Activated T-helper 1 cell treated with Interleukin-2 at 50 U/mL for 16 hours (primary cell): ENCODE data around the gene PVRIG.
"Not testable (repeated sequence)": the region's sequence is repeated elsewhere in the genome, so short reads cannot be mapped to it uniquely, and the experiment has no call there.

ENCODE experiments used
- DNase-seq: peaks from one replicate; pipeline ENCODE4 v3.0.0-alpha.2; 2020; ENCODE audit warnings: low read depth

The PVRIG gene

GRCh38 chr7:100195222-100195621, 24.5 kb upstream of the PVRIG start:
- DNase-seq: no peak

- not testable (repeated sequence) for DNase-seq
Measured at GRCh38 chr7:100195901-100196322, 23.8 kb upstream of the PVRIG start.

- DNase-seq: no peak
Measured at GRCh38 chr7:100198266-100198665, 21.5 kb upstream of the PVRIG start.

GRCh38 chr7:100200693-100201092, 19.1 kb upstream of the PVRIG start:
- DNase-seq: no peak

- DNase-seq: no peak
Measured at GRCh38 chr7:100204454-100204853, 15.3 kb upstream of the PVRIG start.

- DNase-seq: no peak
Measured at GRCh38 chr7:100208911-100209408, 10.8 kb upstream of the PVRIG start.

GRCh38 chr7:100209493-100209892, 10.3 kb upstream of the PVRIG start:
- no peak for DNase-seq

GRCh38 chr7:100210805-100211204, 8.9 kb upstream of the PVRIG start:
- no peak for DNase-seq

GRCh38 chr7:100211342-100211780, 8.4 kb upstream of the PVRIG start:
- DNase-seq: no peak

GRCh38 chr7:100212631-100213286, 7.0 kb upstream of the PVRIG start:
- DNase-seq: no peak

- DNase-seq: no peak
Measured at GRCh38 chr7:100213672-100214071, 6.1 kb upstream of the PVRIG start.

GRCh38 chr7:100214356-100214755, 5.4 kb upstream of the PVRIG start:
- DNase-seq: not testable (repeated sequence)

GRCh38 chr7:100215895-100216294, 3.9 kb upstream of the PVRIG start:
- no peak for DNase-seq

GRCh38 chr7:100217934-100218333, 1.8 kb upstream of the PVRIG start:
- DNase-seq: peak; percentile 63

GRCh38 chr7:100219271-100219737, 445 bp upstream of the PVRIG start:
- no peak for DNase-seq

GRCh38 chr7:100220586-100221230, 959 bp downstream of the PVRIG start:
- no peak for DNase-seq

GRCh38 chr7:100221231-100221718, 1.5 kb downstream of the PVRIG start:
- DNase-seq: peak; percentile 70

GRCh38 chr7:100221767-100222444, 2.2 kb downstream of the PVRIG start:
- no peak for DNase-seq

GRCh38 chr7:100222445-100223132, 2.8 kb downstream of the PVRIG start:
- DNase-seq: no peak

- not testable (repeated sequence) for DNase-seq
Measured at GRCh38 chr7:100223376-100223927, 3.7 kb downstream of the PVRIG start.

GRCh38 chr7:100224891-100225290, 5.1 kb downstream of the PVRIG start:
- not testable (repeated sequence) for DNase-seq
